GM19372 (cell line): Measurements from ENCODE around the gene TTC34.
"Not testable (repeated sequence)": the region's sequence is repeated elsewhere in the genome, so short reads cannot be mapped to it uniquely, and the experiment has no call there.

ENCODE experiments used
- ATAC-seq: cut with Tn5 transposase; IDR thresholded peaks from one replicate; pipeline ENCODE4 v1.9.1; 2021; ENCODE audit warnings: mild to moderate bottlenecking, low read depth, moderate library complexity; ENCODE audit not compliant: unreplicated experiment

Gene TTC34

GRCh38 chr1:2631136-2632050 lies 170.1 kb downstream of the TTC34 start:
- ATAC-seq = no peak

- ATAC-seq = no peak
These were observed 170.9 kb downstream of the TTC34 start for GRCh38 chr1:2630498-2631135.

- no peak for ATAC-seq
These were observed 171.6 kb downstream of the TTC34 start for GRCh38 chr1:2629627-2630497.

GRCh38 chr1:2628933-2629626 lies 172.4 kb downstream of the TTC34 start:
- ATAC-seq = no peak

GRCh38 chr1:2628191-2628932 lies 173.1 kb downstream of the TTC34 start:
- ATAC-seq = no peak

- no peak for ATAC-seq
These were observed 173.7 kb downstream of the TTC34 start for GRCh38 chr1:2627746-2628145.

- ATAC-seq = not testable (repeated sequence)
These were observed 175.7 kb downstream of the TTC34 start for GRCh38 chr1:2625748-2626147.

- no peak for ATAC-seq
These were observed 176.2 kb downstream of the TTC34 start for GRCh38 chr1:2625311-2625710.

GRCh38 chr1:2624735-2625300 lies 176.7 kb downstream of the TTC34 start:
- no peak for ATAC-seq

- no peak for ATAC-seq
These were observed 177.7 kb downstream of the TTC34 start for GRCh38 chr1:2623571-2624337.

- ATAC-seq = no peak
These were observed 183.5 kb downstream of the TTC34 start for GRCh38 chr1:2617971-2618470.

- no peak for ATAC-seq
These were observed 187.3 kb downstream of the TTC34 start for GRCh38 chr1:2614145-2614544.

GRCh38 chr1:2612591-2613365 lies 188.7 kb downstream of the TTC34 start:
- ATAC-seq = no peak

GRCh38 chr1:2611621-2612437 lies 189.7 kb downstream of the TTC34 start:
- ATAC-seq = no peak

- ATAC-seq = no peak
These were observed 190.4 kb downstream of the TTC34 start for GRCh38 chr1:2611031-2611501.

- no peak for ATAC-seq
These were observed 191.2 kb downstream of the TTC34 start for GRCh38 chr1:2610036-2610959.
